PC-9 (cell line): ENCODE data around the gene HOXB6. TPM values are rescaled to one million over a fixed set of nuclear protein-coding genes. Genes with fewer than 3 reads are reported as not detected.

ENCODE experiments used
- BruUV-seq: library from RNA; stranded (reverse); fragments of 400-500 nt; replicated peaks from 2 replicates; lab custom pipeline; 2021; lab: Mats Ljungman, UMichigan
- CTCF ChIA-PET: fragments of 300-600 bp; sonication (Branson Sonifier 250); formaldehyde crosslinking; loops from one replicate; lab custom pipeline; 2022; ENCODE audit warnings: antibody characterized with exemption; lab: Charles Lee
- POLR2A ChIA-PET: fragments of 300-600 bp; sonication (Branson Sonifier 250); formaldehyde crosslinking; loops from one replicate; lab custom pipeline; 2022; ENCODE audit warnings: antibody characterized with exemption; ENCODE audit not compliant: unreplicated experiment; lab: Charles Lee
- DNase-seq, 2 experiments: peaks; one replicate each; pipeline versions ENCODE4 v3.0.0 to v3.0.0-alpha.2; 2015 to 2022; ENCODE audit warnings: mixed read lengths in 1 of 2
- H2AFZ ChIP-seq: fragments of 200-600 bp; sonication (generic); 2 replicates; pipeline ENCODE4 v1.8.1; 2017; ENCODE audit warnings: antibody characterized with exemption
- H3F3A ChIP-seq: fragments of 200-600 bp; sonication (generic); 2 replicates; pipeline ENCODE4 v1.8.1; 2017; ENCODE audit warnings: antibody characterized with exemption, mild to moderate bottlenecking, low read depth; ENCODE audit not compliant: insufficient read depth
- H3K27ac ChIP-seq: fragments of 200-600 bp; sonication (generic); 2 replicates; pipeline ENCODE4 v1.6.1; 2016; ENCODE audit warnings: mixed run types
- H3K27me3 ChIP-seq: fragments of 200-600 bp; sonication (generic); 2 replicates; pipeline ENCODE4 v1.6.1; 2016; ENCODE audit warnings: low read depth, mixed run types; ENCODE audit not compliant: insufficient read depth
- H3K36me3 ChIP-seq: fragments of 200-600 bp; sonication (generic); 2 replicates; pipeline ENCODE4 v1.6.1; 2016; ENCODE audit warnings: low read depth, mixed run types
- H3K4me1 ChIP-seq: fragments of 200-600 bp; sonication (generic); replicated peaks from 2 replicates; pipeline ENCODE4 v1.6.1; 2016; ENCODE audit warnings: mixed run types; ENCODE audit not compliant: insufficient read depth
- H3K4me2 ChIP-seq: fragments of 200-600 bp; sonication (generic); 2 replicates; pipeline ENCODE4 v1.6.1; 2017; ENCODE audit warnings: mixed run types
- H3K4me3 ChIP-seq: fragments of 200-600 bp; sonication (generic); 2 replicates; pipeline ENCODE4 v1.6.1; 2016; ENCODE audit warnings: mixed run types
- H3K79me2 ChIP-seq: fragments of 200-600 bp; sonication (generic); 2 replicates; pipeline ENCODE4 v1.6.1; 2017; ENCODE audit warnings: low read depth, mixed run types
- H3K9me2 ChIP-seq: fragments of 200-600 bp; sonication (generic); 2 replicates; pipeline ENCODE4 v1.8.1; 2017; ENCODE audit warnings: mild to moderate bottlenecking; ENCODE audit not compliant: insufficient read depth
- H3K9me3 ChIP-seq: fragments of 200-600 bp; sonication (generic); 2 replicates; pipeline ENCODE4 v1.8.1; 2016; ENCODE audit warnings: low read depth; ENCODE audit not compliant: insufficient read depth
- H4K20me1 ChIP-seq: fragments of 200-600 bp; sonication (generic); 2 replicates; pipeline ENCODE4 v1.8.1; 2017; ENCODE audit not compliant: insufficient read depth
- EZH2 ChIP-seq: fragments of 200-600 bp; sonication (generic); IDR thresholded peaks from 2 replicates; pipeline ENCODE4 v1.8.0; 2017; ENCODE audit warnings: antibody characterized with exemption, low read depth
- intact Hi-C: fragments of 100-400 bp; cut with micrococcal nuclease; formaldehyde crosslinking; loops from one replicate; pipeline ENCODE4 v1.10.0; 2022; ENCODE audit not compliant: unreplicated experiment
- total RNA-seq: library from RNA; stranded (reverse); gene quantifications from 2 replicates; pipeline ENCODE4 v1.2.3, GENCODE V29; 2021
- TF ChIP-seq, protein P1 (sequence below): fragments of 200-600 bp; sonication (generic); conservative IDR thresholded peaks from 2 replicates; pipeline ENCODE4 v1.6.1; 2017; ENCODE audit warnings: mixed run types, antibody characterized with exemption, mild to moderate bottlenecking, moderate library complexity

The HOXB6 gene
- total RNA-seq, 1 experiment from 2014 or later = 30.7 TPM

- ChIA-PET CTCF (interaction anchor here (0.5 to 0.6 kb wide), 2 partner anchors 13 to 88 kb away, joined by 3 to 5 read pairs; no protein-coding TSS in a partner anchor), POLR2A (no interaction called here)
- Histone ChIP-seq H3K36me3 (no peaks in the 10 kb centered on the region), H3K27me3 (no peaks in the 10 kb centered on the region), H3K9me2 (no peaks in the 10 kb centered on the region), H3K4me1 (no peaks in the 10 kb centered on the region), H3K79me2 (no peaks in the 10 kb centered on the region), H2AFZ (no peak overlapping the region), H3K27ac (no peak overlapping the region), H4K20me1 (no peaks in the 10 kb centered on the region), H3K9me3 (no peaks in the 10 kb centered on the region), H3K4me2 (no peak overlapping the region), H3F3A (peaks cover 7% of the 10 kb centered on the region; the same call in 1 of the 2 replicates), H3K4me3 (no peak overlapping the region)
- no TSS peak for BruUV-seq
- TF ChIP-seq EZH2 = no peak
- TF ChIP-seq, protein P1, sequence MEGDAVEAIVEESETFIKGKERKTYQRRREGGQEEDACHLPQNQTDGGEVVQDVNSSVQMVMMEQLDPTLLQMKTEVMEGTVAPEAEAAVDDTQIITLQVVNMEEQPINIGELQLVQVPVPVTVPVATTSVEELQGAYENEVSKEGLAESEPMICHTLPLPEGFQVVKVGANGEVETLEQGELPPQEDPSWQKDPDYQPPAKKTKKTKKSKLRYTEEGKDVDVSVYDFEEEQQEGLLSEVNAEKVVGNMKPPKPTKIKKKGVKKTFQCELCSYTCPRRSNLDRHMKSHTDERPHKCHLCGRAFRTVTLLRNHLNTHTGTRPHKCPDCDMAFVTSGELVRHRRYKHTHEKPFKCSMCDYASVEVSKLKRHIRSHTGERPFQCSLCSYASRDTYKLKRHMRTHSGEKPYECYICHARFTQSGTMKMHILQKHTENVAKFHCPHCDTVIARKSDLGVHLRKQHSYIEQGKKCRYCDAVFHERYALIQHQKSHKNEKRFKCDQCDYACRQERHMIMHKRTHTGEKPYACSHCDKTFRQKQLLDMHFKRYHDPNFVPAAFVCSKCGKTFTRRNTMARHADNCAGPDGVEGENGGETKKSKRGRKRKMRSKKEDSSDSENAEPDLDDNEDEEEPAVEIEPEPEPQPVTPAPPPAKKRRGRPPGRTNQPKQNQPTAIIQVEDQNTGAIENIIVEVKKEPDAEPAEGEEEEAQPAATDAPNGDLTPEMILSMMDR = no peak
- DNase-seq = no peak
- intact Hi-C loops = no loop called here
These were observed 56.8 kb downstream of the HOXB6 start for GRCh38 chr17:48547808-48548522.

- H3F3A ChIP-seq = peaks cover 7% of the 10 kb centered on the region; the same call in 1 of the 2 replicates
- no peaks in the 10 kb centered on the region for H3K4me1 ChIP-seq
- no peak for DNase-seq
- ChIA-PET POLR2A (interaction anchor here (0.6 kb wide), 1 partner anchor 267 kb away, joined by 13 read pairs; no protein-coding TSS in a partner anchor), CTCF (interaction anchor here (0.5 to 0.6 kb wide), 2 partner anchors 14 to 89 kb away, joined by 3 to 5 read pairs; no protein-coding TSS in a partner anchor)
- intact Hi-C loops = no loop called here
- BruUV-seq = no TSS peak
- no peaks in the 10 kb centered on the region for H3K27me3 ChIP-seq
- no peaks in the 10 kb centered on the region for H3K9me3 ChIP-seq
- TF ChIP-seq, protein P1 = no peak
- no peak for TF ChIP-seq EZH2
- no peak overlapping the region for H3K4me3 ChIP-seq
- H3K9me2 ChIP-seq = no peaks in the 10 kb centered on the region
- H3K79me2 ChIP-seq = no peaks in the 10 kb centered on the region
- no peaks in the 10 kb centered on the region for H3K36me3 ChIP-seq
- no peak overlapping the region for H2AFZ ChIP-seq
- H3K4me2 ChIP-seq = no peak overlapping the region
- no peak overlapping the region for H3K27ac ChIP-seq
- no peaks in the 10 kb centered on the region for H4K20me1 ChIP-seq
These were observed 57.6 kb downstream of the HOXB6 start for GRCh38 chr17:48546924-48547807.

DNA sequence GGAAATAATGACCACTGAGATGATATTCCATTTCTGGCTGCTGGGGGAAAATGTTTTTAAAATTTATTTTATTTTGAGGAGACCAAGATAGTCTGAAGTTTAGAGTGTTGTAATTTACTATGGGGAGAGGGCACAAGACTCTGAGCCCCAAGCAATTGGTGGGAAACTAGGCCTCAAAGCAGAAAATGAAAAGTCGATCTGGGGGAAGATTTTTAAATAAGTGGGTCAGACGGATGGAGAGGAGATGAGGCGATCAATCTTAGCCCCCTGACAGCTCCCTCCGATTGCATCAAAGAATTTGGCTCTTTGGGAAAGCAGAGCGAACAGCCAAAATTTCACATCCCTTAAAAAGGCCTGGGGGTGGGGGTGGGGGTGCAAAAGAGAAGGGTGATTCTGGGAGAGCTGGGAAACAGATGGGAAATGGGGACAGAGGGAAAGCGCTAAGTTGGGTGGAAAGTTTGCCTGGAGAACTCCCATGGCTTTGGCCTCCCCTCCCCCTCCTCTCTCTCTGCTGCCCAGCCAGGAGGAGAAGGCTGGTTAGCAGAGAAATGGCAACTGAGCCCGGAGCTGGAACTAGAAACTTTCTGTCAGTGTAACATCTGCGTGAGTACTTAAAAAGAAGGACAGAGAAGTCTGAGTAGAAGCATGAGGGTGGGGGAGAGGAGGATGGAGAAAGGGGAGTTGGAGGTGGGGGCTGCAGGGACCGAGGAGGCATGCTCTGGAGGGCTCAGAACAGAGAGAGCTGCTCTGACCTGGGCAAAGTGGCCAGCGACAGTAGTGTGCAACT lies 58.5 kb downstream of the HOXB6 start:
- intact Hi-C loops = no loop called here
- POLR2A ChIA-PET = interaction anchor here (0.6 to 0.7 kb wide), 2 partner anchors 63 to 266 kb away, joined by 3 to 13 read pairs; no protein-coding TSS in a partner anchor
- Histone ChIP-seq H3K4me1 (no peaks in the 10 kb centered on the region), H3K36me3 (no peaks in the 10 kb centered on the region), H3K4me2 (no peak overlapping the region), H3K79me2 (no peaks in the 10 kb centered on the region), H3K4me3 (no peak overlapping the region), H3K9me3 (no peaks in the 10 kb centered on the region), H2AFZ (no peak overlapping the region), H3K9me2 (no peaks in the 10 kb centered on the region), H3F3A (peaks cover 7% of the 10 kb centered on the region; the same call in 1 of the 2 replicates), H3K27ac (no peak overlapping the region), H4K20me1 (no peaks in the 10 kb centered on the region), H3K27me3 (no peaks in the 10 kb centered on the region)
- DNase-seq = no peak
- CTCF ChIA-PET = no interaction called here
- TF ChIP-seq EZH2 = no peak
- TF ChIP-seq, protein P1 = no peak
- BruUV-seq = no TSS peak
